Vagina (tissue), 2 donors: ENCODE measurements around the gene ZCCHC2. TPM values are rescaled to one million over a fixed set of nuclear protein-coding genes. Genes with fewer than 3 reads are reported as not detected.

Source experiments
- DNase-seq, 2 donors: peaks; one replicate each; pipeline ENCODE4 v3.0.0-alpha.2; 2017; ENCODE audit errors: extremely low spot score in 2 of 2
- H3K27ac ChIP-seq: fragments of 200-600 bp; sonication (generic); one replicate; pipeline ENCODE4 v1.5.1; 2019
- H3K27me3 ChIP-seq: fragments of 200-600 bp; sonication (generic); one replicate; pipeline ENCODE4 v1.5.1; 2019
- H3K36me3 ChIP-seq, 2 donors: fragments of 200-600 bp; sonication (generic); one replicate each; pipeline ENCODE4 v1.5.1; 2017 to 2019
- H3K4me1 ChIP-seq: fragments of 200-600 bp; sonication (generic); one replicate; pipeline ENCODE4 v1.5.1; 2019
- H3K4me3 ChIP-seq, 2 donors: fragments of 200-600 bp; sonication (generic); 1 replicate in 1 of 2; 2 replicates in 1 of 2; pipeline ENCODE4 v1.5.1; 2016 to 2019
- H3K9me3 ChIP-seq: fragments of 200-600 bp; sonication (generic); one replicate; pipeline ENCODE4 v1.5.1; 2019
- CTCF ChIP-seq, 3 experiments: fragments of 450-650 bp in 2 of 3; fragments of 200-600 bp in 1 of 3; sonication (generic) in 1 of 3; IDR thresholded peaks; one replicate each; pipeline ENCODE4 v1.5.1; 2017 to 2019; ENCODE audit warnings: antibody characterized with exemption in 3 of 3, mild to moderate bottlenecking in 2 of 3, moderate library complexity in 2 of 3
- POLR2A ChIP-seq, 2 donors: fragments of 450-650 bp; IDR thresholded peaks; one replicate each; pipeline ENCODE4 v1.6.1; 2017; ENCODE audit warnings: antibody characterized with exemption in 2 of 2, mild to moderate bottlenecking in 2 of 2, moderate library complexity in 2 of 2
- POLR2AphosphoS5 ChIP-seq, 2 donors: sonication (generic); formaldehyde crosslinking; IDR thresholded peaks; one replicate each; pipeline ENCODE4 v1.9.0; 2017; ENCODE audit warnings: antibody characterized with exemption in 2 of 2, mild to moderate bottlenecking in 2 of 2, low read depth in 1 of 2; ENCODE audit not compliant: insufficient read depth in 1 of 2
- intact Hi-C: fragments of 100-400 bp; cut with DNase I; formaldehyde crosslinking; loops from one replicate; pipeline ENCODE4 v1.15.1; 2023
- total RNA-seq: library from RNA; depleted of rRNA; stranded (reverse); fragments of >200 nt; gene quantifications from one replicate; pipeline ENCODE4 v1.2.3, GENCODE V29; 2016

ZCCHC2 gene
- total RNA-seq, 1 donor from 2014 or later: 30.4 TPM

GRCh38 chr18:62554061-62554815, 31.4 kb downstream of the ZCCHC2 start:
- H3K4me1 ChIP-seq: no peaks in the 10 kb centered on the region
- peaks cover 0 to 50% of the 10 kb centered on the region in 2 donors for H3K36me3 ChIP-seq
- H3K27ac ChIP-seq: no peak overlapping the region
- no peaks in the 10 kb centered on the region for H3K27me3 ChIP-seq
- intact Hi-C loops: no loop called here
- no peak overlapping the region for H3K4me3 ChIP-seq
- TF ChIP-seq POLR2AphosphoS5 (IDR thresholded peaks at IDR 0.05; ENCODE audit: insufficient read depth in 1 of 2, low read depth in 1 of 2): no peak
- no peak for TF ChIP-seq CTCF (IDR thresholded peaks at IDR 0.05)
- no peak for TF ChIP-seq POLR2A (IDR thresholded peaks at IDR 0.05)
- H3K9me3 ChIP-seq: no peaks in the 10 kb centered on the region
- no peak for DNase-seq

- no peaks in the 10 kb centered on the region for H3K4me1 ChIP-seq
- DNase-seq: no peak
- H3K4me3 ChIP-seq: no peak overlapping the region
- H3K27ac ChIP-seq: no peak overlapping the region
- intact Hi-C loops: no loop called here
- TF ChIP-seq CTCF (IDR thresholded peaks at IDR 0.05): no peak
- no peak for TF ChIP-seq POLR2AphosphoS5 (IDR thresholded peaks at IDR 0.05; ENCODE audit: insufficient read depth in 1 of 2, low read depth in 1 of 2)
- TF ChIP-seq POLR2A (IDR thresholded peaks at IDR 0.05): no peak
- peaks cover 0 to 50% of the 10 kb centered on the region in 2 donors for H3K36me3 ChIP-seq
- H3K9me3 ChIP-seq: no peaks in the 10 kb centered on the region
- no peaks in the 10 kb centered on the region for H3K27me3 ChIP-seq
Measured at GRCh38 chr18:62555135-62555534, 32.3 kb downstream of the ZCCHC2 start.

GRCh38 chr18:62556397-62556796, 33.6 kb downstream of the ZCCHC2 start:
- Histone ChIP-seq H3K9me3 (no peaks in the 10 kb centered on the region), H3K36me3 (peaks cover 0 to 43% of the 10 kb centered on the region in 2 donors), H3K27ac (no peak overlapping the region), H3K27me3 (no peaks in the 10 kb centered on the region), H3K4me1 (no peaks in the 10 kb centered on the region), H3K4me3 (no peak overlapping the region)
- no peak for DNase-seq
- no peak for TF ChIP-seq CTCF (IDR thresholded peaks at IDR 0.05)
- TF ChIP-seq POLR2AphosphoS5 (IDR thresholded peaks at IDR 0.05; ENCODE audit: insufficient read depth in 1 of 2, low read depth in 1 of 2): no peak
- no peak for TF ChIP-seq POLR2A (IDR thresholded peaks at IDR 0.05)
- intact Hi-C loops: no loop called here

GRCh38 chr18:62558015-62558663, 35.3 kb downstream of the ZCCHC2 start:
- H3K27ac ChIP-seq: no peak overlapping the region

More at GRCh38 chr18:62558015-62558663, 35.3 kb downstream of the ZCCHC2 start:
- H3K4me3 ChIP-seq: no peak overlapping the region
- peaks cover 0 to 51% of the 10 kb centered on the region in 2 donors for H3K36me3 ChIP-seq
- H3K9me3 ChIP-seq: no peaks in the 10 kb centered on the region
- H3K4me1 ChIP-seq: no peaks in the 10 kb centered on the region
- DNase-seq: no peak
- intact Hi-C loops: no loop called here
- no peaks in the 10 kb centered on the region for H3K27me3 ChIP-seq
- TF ChIP-seq CTCF (IDR thresholded peaks at IDR 0.05): no peak
- TF ChIP-seq POLR2AphosphoS5 (IDR thresholded peaks at IDR 0.05; ENCODE audit: insufficient read depth in 1 of 2, low read depth in 1 of 2): no peak
- no peak for TF ChIP-seq POLR2A (IDR thresholded peaks at IDR 0.05)
